ENCODE measurements around the gene ANGPTL2.

Gene ANGPTL2

DNA sequence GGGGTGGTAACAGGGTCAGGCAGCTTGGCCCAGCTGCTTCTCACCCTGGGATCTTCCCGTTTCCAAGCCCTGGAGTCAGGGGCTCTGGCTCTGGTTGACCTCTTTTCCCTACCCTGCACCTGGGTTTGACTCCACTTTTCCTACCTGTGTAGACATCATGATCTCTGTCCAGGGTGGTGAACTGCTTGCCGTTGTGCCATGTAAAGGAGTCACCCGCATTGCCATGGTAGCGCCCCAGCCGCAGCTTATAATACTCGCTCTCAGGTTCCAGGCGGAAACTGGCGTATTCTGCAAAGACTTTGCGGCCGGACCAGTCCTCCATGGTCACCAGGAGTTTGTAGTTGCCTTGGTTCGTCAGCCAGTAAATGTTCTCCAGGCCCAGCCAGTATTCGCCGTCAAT, 30.9 kb downstream of the ANGPTL2 start:
- no peak for DNase-seq

DNA sequence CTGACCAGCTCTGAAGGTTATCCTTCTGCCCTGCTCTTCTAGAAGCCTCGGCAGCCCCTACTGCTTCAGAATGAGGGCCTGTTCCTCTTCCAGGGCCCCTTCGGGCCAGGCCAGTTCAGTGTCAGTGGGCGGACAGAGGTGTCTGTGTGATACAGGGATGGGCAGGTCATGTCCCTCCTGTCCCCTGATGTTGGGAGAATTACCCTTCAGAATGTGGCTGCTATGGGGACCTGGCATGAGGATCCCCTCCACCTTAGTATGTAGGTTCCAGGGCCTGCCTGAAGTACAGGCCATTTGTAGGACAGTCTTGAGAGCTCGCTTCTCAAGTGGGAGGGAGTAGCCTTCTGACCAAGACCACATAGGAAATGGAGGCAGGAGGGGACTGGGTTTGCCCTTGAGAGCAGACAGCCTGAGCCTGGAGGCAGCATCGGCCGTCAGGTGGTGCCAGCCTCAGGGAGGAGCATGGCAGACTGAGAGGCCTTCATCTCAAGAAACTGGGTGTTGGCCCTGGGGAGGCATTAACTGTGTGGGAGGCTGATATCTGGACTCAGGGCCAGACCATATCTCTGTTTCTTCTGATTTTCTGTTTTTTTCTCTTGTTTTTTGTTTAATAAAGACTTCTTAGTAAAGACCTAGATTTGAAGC, 32.0 kb downstream of the ANGPTL2 start:
- DNase-seq, result no peak

- no peak for DNase-seq
These were observed 32.8 kb downstream of the ANGPTL2 start for GRCh38 chr9:127089631-127090081.

GRCh38 chr9:127088724-127089615, 33.5 kb downstream of the ANGPTL2 start:
- DNase-seq, result no peak

DNA sequence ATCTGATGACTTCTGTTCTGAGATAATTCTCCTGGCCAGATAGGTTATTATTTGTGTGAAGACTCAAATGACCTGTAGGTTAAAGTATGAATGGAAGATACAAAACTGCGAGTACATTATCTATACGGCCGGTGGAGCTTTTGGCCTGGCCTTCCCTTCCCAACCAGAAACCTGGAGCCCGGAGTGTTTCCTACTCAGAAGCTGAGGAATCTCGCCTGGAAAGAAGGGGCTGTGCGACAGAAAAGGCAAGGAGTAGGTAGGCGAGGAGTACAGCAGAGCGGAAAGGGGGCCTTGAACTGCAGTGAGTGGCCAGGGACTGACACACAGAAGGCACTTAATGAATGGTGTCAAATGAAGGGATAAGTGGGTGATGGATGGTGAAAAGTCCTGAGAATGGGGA, 34.6 kb downstream of the ANGPTL2 start:
- DNase-seq, result no peak

GRCh38 chr9:127087411-127087810, 35.0 kb downstream of the ANGPTL2 start:
- no peak for DNase-seq

DNA sequence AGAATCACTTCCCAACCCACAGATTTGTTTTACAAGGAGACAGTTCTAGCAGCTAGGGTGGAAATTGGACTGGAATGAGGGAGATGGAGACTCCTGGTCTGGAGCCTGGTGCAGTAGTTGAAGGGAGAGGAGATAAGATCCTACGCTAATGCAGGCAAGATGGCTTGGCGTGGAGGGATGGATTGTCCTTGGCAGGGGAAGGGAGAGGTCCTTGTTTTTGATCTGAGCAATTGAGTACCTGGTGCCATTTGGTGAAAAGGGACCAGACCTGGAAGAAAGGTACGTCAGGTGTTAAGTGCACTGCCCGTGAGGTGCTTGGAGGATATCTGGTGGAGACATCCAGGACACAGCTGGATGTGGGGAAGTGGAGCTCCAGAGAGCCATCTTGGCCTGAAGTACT, 35.7 kb downstream of the ANGPTL2 start:
- DNase-seq, result no peak

DNA sequence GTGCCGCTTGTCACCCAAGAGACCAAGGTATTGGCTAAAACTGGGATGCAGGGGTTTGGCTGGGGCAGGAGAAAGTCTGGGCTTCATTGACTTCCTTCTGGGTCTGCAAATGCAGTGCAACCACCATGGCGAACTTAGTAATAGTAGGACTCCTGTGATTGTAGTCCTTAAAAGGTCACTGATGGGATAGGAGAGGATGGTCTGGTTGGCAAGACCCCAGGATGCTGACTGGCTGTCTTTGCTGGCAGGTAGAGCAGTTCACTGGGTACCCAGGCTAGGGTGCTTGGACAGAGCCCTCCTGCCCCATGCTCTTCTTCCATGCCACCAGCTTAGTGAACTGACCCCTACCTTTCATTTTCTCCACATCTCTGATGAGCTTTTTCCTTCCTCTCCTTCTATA, 37.2 kb downstream of the ANGPTL2 start:
- DNase-seq, result no peak

DNA sequence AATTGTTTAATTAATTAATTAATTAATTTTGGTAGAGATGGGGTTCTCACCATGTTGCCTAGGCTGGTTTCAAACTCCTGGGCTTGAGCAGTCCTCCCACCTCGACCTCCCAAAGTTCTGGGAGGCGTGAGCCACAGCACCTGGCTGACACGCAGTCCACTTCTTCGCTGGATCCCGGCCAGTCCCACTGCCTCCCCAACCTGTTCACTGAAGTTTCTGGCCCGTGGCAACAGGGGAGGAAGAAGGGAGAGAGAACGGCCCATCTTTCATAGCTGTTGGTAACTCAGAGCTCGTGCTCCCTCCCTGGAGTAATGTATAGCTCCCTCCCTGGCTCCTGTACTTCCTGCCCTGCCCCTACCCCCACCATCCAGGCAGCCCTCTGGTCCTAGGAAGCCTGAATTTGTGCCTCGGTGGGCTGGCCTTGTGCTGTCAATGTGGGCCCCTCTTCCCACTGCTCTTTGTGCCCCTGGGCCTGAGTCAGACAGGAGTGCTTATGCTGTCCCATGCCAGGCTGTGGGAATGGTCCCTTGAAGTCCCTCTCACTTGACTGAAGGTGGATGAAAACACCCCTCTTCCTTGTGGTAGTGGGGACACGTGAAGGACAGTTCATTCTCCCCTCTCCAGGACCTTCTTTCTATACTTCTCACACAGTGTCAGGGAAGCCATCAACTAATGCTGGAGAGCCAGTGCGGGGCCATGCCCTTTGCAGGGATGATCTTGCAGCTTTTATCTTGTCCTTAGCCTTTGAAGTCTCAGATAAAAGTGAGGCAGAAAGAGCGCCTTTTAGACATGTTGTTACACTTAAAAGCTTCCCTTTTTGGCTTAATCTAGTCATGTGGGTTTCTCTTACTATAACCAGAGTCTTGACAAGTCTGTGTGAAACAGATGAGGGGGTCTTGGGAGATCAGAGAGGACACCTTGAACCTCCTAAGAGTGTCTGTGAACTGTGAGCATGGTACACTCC, 38.1 kb downstream of the ANGPTL2 start:
- DNase-seq, result no peak

DNA sequence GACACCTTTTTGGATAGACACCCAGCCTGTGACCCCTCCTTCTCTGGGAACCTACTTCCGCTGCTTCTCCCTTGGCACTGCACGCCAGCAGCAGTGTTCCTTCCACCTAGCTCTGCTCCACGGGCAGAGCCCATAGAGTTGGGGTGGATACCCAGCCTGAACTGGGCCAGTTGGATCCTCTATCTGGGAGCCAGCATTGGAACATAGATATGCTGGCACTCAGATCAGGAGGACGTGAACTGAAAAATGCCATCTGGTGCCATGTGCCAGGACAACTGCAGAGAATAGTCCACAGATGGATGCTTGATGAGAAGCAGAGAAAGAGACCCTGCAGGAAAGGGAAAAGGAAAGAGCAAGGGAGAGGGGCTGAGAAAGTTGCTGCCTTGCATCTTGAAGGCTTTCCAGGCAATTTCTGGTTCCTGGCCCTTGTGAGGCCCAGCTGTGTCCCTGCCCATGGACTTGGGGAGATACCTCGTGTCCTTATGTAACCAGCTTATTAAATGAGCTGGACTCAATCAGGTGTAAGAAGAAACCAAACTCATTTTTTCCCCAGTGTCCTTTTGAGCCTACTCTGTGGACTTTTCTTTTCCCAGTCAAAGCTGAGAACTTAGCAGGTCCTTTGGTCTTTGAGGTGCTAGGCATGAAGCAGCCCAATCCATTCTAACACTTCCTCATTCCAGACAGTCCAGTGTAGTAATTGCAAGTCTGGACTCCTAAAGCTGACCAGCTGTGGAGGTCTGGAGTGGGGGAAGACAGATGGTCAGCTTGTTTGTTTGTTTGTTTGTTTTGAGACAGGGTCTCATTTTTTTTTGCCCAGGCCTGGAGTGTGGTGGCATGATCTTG, 39.1 kb downstream of the ANGPTL2 start:
- DNase-seq, result no peak

DNA sequence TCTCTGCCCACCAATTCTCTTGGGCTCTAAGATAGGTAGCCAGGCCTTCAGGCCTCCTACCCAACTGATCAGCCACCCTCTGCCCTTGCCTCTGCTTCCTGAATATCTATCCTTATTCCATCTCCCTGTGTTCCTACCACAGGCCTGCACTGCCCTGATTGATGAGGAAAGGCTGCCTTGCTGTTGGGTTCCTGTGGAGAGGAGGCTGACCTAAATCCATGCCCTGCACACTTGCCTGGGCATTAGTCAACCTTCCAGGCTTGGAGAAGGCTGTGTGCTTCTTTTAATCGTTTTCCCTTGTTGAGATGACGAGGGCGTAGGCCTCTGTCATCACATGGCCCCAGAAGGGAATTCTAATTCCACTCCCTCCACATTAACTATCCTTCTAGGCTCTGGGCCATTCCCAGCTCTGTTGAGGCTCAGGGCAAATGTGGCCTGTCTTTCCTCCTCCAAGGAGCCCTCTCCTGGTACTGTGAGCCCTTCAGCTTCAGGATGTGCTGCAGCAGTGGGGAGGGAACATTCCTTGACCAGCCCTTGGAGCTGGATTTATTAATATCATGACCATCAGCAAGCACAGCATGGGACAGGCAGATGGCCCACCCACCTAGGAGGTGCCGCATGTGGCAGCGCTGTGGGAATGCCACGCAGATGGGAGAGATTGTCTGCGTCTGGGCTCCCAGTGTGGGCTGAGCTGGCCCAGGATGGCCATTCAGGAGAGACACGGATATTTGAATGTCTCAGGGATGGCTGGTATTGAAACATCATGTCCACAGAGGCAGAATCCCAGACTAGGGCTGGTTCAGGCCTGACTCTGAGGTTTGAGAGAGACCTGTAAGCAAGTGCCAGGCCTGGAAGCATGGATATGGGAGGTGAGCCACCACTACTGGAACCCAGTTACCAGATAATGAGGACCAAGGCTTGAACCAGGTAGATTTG, 40.9 kb downstream of the ANGPTL2 start:
- DNase-seq, result no peak

- DNase-seq, result no peak
These were observed 42.8 kb downstream of the ANGPTL2 start for GRCh38 chr9:127079446-127080140.

- no peak for DNase-seq
These were observed 43.4 kb downstream of the ANGPTL2 start for GRCh38 chr9:127078988-127079387.

DNA sequence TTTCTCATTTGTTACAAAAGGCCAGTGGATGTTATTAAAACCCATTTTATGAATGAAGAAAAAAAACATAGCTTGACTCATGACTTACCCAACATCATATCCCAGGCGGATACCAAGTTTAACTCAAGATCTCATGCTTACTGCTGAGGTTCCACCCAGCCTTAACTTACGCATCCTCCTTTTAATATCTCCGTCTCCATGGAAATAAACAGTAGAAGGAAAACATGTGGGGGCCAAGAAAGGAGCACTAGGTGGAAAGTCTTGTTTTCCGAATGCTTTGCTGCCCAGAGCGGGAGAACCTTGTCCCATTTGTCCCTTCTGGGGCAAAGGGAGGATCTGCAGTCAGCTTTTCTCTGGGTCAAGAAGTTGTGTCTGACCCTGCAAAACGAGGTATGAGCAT, 44.1 kb downstream of the ANGPTL2 start:
- no peak for DNase-seq

DNA sequence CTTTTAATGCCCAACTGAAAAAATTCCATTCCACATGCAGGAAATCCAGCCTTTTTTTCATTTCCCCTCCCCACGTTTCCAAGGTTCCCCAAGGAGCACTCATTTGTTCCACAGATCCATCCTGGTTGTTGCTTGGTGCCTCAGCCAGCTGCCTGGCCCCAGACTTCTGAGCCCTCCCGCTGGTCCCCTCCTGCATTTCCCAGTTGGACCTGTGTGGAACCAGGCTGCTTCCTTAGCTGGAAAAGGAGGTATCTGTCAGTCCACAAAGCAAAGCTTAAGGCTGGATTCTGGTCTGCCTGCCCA, 44.8 kb downstream of the ANGPTL2 start:
- DNase-seq, result no peak

DNA sequence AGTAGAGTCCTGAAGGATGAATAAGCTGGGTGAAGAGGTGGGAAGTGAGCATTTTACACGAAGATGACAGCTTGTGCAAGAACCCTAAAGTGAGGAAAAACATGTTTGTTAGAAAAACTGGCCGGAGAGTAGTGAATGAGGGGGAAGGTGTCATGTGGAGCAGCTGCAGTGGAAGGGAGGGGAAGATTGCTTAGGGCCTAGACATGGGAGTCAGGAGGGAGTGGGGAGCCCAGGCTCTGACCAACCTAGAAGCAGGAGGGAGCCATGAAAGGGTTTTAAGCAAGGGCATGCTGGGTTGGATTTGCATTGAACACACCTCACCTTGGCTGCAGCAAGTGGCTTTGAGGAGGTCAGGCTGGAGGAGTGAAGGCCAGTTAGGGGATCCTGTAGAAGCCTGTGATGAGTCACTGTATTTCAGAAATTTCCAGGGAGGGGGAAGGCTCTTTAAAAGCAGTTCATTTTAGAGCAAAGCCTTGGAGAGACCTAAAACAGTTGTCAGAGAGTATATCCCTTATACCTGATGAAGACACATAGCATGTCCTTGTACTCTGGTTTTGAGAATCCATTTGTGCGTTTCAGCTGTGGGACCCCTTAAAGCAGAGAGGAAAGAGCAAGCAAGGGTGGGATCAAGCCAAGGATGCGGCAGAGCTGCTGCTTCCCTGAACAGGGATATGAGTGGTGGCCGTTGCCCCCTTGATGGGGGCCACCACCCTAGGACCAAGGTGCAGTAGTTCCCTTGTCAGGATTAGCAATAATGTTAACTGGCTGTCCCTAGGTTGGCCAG, 45.4 kb downstream of the ANGPTL2 start:
- no peak for DNase-seq

GRCh38 chr9:127075624-127076372, 46.6 kb downstream of the ANGPTL2 start:
- no peak for DNase-seq

GRCh38 chr9:127074561-127075548, 47.6 kb downstream of the ANGPTL2 start:
- no peak for DNase-seq
